ENCODE data around the gene ZNF141.
"Not testable (repeated sequence)": the region's sequence is repeated elsewhere in the genome, so short reads cannot be mapped to it uniquely, and the experiment has no call there.

The ZNF141 gene

GRCh38 chr4:385934-386707 is 48.5 kb downstream of the ZNF141 start:
- no peak for DNase-seq (ENCODE audit: low spot score)

GRCh38 chr4:386708-387105 is 49.1 kb downstream of the ZNF141 start:
- DNase-seq (ENCODE audit: low spot score): no peak

GRCh38 chr4:404006-404405 is 66.4 kb downstream of the ZNF141 start:
- no peak for DNase-seq (ENCODE audit: low spot score)

GRCh38 chr4:408321-408720 is 70.7 kb downstream of the ZNF141 start:
- DNase-seq (ENCODE audit: low spot score): not testable (repeated sequence)

- DNase-seq (ENCODE audit: low spot score): no peak
These were observed 85.0 kb downstream of the ZNF141 start for GRCh38 chr4:422587-422986.
